ENCODE results near the gene MMP20.
A peak's percentile ranks its signal among the peaks of the same experiment; 100 is the strongest.
"Not testable (repeated sequence)": the region's sequence is repeated elsewhere in the genome, so short reads cannot be mapped to it uniquely, and the experiment has no call there.

The MMP20 gene, protein sequence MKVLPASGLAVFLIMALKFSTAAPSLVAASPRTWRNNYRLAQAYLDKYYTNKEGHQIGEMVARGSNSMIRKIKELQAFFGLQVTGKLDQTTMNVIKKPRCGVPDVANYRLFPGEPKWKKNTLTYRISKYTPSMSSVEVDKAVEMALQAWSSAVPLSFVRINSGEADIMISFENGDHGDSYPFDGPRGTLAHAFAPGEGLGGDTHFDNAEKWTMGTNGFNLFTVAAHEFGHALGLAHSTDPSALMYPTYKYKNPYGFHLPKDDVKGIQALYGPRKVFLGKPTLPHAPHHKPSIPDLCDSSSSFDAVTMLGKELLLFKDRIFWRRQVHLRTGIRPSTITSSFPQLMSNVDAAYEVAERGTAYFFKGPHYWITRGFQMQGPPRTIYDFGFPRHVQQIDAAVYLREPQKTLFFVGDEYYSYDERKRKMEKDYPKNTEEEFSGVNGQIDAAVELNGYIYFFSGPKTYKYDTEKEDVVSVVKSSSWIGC

DNA sequence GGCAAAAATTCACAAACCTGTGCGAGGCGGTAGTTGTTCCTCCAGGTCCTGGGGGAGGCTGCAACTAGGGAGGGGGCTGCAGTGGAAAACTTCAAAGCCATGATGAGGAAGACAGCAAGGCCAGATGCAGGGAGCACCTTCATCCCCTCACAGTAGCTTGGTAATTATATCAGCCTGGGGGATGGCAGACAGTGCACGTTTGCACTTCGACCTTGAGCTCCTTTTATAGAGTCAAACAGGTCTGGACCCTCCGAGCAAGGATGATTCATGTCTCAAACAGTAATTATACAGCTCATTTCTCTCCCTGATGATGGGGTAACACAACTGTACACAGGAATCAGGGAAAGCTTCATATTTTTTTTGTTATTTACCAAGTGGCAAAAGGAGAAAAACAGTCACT, at the start of gene MMP20:
Gene MMP20 (minus strand): TSS at position 156 of the 400 bp plus-strand sequence. CDS start 13 bp downstream, at position 143.
- DNase-seq (ENCODE audit: low read depth in 1 of 2, low spot score in 1 of 2): no peak

DNA sequence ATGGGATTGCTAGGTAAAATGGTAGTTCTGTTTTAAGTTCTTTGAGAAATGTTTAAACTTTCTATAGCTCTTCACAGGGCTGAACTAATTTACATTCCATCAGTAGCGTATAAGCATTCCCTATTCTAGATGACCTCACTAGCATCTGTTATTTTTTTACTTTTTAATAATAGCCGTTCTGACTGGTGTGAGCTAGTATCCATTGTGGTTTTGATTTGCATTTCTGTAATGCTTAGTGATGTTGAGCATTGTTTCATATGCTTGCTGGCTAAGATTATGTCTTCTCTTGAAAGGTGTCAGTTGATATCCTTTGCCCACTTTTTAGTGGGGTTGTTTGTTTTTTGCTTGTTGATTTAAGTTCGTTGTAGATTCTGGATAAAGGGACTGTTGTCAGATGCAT, 44.5 kb upstream of the MMP20 start:
- DNase-seq (ENCODE audit: low read depth in 1 of 2, low spot score in 1 of 2): no peak

DNA sequence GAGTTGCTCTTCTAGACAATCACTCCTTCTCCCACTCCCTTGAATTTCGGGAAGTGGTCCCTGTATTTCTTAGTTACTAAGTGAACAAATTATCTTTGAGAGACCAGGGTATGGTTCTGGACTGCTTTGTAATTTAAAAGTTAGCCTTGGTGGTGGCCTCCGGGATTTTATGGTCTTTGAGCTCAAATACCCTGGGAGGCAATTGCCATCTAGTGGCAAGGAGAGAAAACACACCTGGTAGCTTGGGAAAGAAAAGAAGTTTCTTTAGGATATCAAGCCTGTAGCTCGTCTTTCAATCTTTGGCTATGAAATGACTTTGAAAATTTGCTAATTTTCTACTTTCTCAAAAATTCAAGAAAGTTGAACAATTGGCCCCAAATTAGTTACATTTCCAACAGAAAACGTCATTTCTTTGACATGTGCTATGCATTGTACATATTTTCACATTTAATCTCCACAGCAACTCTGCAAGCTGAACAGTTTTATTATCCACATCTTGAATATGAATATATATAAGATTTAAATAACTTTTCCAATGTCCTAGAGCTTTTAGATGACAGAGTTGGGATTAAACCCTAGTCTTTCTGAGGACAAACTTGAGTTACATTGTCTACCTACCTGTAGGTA, 41.3 kb upstream of the MMP20 start:
- peak in 1 of 2 donors; percentile 21 for DNase-seq (ENCODE audit: low read depth in 1 of 2, low spot score in 1 of 2)

DNA sequence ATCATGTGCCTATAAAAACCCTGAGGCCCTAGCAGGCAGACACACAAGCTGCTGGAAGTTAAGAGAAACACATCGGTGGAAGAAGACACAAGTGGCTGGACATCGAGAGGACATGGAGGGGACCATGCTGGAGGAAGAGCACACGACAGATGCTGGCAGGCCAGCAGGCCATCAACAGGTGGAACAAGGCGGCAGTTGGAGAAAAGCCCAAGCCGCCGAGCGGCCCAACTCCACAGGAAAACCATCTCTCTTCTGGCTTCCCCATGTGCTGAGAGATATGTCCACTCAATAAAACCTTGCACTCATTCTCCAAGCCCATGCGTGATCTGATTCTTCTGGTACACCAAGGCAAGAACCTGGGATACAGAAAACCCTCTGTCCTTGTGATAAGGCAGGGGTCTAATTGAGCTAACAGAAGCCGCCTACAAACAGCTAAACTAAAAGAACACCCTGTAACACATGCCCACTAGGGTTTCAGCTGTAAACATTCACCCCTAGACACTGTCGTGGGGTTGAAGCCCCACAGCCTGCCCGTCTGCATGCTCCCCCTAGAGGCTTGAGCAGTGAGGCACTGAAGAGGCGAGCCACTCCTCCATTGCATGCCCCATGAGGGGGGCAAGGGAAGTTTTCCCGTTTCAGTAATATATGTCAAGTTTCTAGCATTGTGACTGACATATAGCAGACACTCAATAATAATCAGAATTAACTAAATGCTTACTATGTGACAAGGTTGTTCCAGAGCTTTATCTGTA, 39.0 kb upstream of the MMP20 start:
- no peak for DNase-seq (ENCODE audit: low read depth in 1 of 2, low spot score in 1 of 2)

DNA sequence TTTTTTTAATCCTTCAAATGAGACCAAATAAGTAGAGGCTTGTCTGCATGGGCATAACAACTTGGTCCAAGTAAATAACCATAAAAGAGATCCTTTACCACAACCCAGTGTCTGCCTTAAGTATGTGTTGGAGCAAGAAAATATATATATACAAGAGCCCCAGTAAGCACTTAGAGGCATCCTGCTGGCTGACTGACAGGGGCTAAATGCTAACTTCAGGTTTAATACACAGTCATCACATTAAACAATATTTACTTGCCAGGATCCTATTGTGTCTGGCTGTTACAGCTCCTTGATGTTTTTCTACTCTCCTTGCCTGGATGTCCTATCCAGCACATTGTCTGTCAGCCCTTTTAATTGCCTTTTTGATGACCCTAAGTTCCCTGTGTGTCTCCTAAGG, 37.5 kb upstream of the MMP20 start:
- DNase-seq (ENCODE audit: low read depth in 1 of 2, low spot score in 1 of 2): no peak

GRCh38 chr11:102661040-102661439, 35.9 kb upstream of the MMP20 start:
- DNase-seq (ENCODE audit: low read depth in 1 of 2, low spot score in 1 of 2): no peak

DNA sequence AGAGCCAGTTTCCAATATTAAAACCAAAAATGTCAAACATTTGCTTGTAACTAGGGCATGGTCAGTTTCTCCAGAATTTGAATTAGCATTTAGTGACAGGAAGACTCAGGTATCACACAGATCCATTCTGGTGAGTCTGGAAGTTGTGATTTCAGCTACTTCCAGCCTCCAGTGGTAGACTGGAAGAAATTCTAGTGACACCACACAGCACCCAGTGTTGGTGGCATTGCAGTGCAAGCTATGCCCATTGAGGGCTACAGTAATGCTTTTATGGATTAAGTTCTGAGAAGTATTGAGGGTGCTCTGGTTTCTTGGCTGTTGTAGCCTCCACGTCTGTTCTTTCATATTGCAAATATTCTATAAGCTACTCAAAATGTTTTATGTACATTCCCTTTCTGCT, 31.4 kb upstream of the MMP20 start:
- no peak for DNase-seq (ENCODE audit: low read depth in 1 of 2, low spot score in 1 of 2)

- no peak for DNase-seq (ENCODE audit: low read depth in 1 of 2, low spot score in 1 of 2)
Measured at GRCh38 chr11:102655547-102655946, 30.4 kb upstream of the MMP20 start.

- DNase-seq (ENCODE audit: low read depth in 1 of 2, low spot score in 1 of 2): no peak
Measured at GRCh38 chr11:102654761-102655160, 29.6 kb upstream of the MMP20 start.

DNA sequence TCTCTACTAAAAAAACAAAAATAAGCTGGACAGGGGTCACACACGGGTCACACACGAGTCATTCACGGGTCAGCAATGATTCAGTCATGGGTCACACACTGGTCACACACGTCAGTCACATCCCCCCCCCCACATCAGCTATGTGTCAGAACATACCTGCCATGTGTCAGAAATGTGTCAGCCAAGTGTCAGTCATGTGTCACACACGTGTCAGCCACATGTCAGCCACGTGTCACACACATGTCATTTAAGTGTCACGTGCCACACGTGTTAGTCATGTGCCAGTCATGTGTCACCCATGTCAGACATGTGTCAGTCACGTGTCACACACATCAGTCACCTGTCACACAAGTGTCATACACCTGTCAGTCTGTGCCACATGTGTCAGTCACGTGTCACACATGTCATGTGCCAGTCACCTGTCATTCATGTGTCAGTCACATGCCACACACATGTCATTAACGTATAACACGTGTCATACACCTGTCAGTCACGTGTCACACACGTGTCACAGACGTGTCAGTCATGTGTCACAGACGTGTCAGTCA, 28.7 kb upstream of the MMP20 start:
- no peak for DNase-seq (ENCODE audit: low read depth in 1 of 2, low spot score in 1 of 2)

DNA sequence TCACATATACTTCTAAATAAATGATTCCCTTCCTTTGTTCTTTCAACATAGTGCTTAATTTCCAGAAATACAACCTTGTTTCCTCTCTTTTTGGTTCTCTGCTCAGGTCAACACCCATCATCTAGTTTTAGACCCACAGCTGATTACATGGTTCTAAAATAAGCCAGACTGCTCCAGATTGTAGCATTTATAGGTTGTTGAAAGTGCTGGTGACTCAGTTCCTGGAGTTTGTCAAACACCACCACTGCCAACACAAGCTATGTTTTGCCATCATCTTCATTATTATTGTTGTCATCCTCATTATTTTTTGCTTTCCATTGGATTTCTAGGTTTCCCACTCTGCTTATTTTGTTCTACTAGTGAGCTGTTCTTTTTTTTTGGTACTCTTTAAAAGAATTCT, 22.3 kb upstream of the MMP20 start:
- DNase-seq (ENCODE audit: low read depth in 1 of 2, low spot score in 1 of 2): no peak

DNA sequence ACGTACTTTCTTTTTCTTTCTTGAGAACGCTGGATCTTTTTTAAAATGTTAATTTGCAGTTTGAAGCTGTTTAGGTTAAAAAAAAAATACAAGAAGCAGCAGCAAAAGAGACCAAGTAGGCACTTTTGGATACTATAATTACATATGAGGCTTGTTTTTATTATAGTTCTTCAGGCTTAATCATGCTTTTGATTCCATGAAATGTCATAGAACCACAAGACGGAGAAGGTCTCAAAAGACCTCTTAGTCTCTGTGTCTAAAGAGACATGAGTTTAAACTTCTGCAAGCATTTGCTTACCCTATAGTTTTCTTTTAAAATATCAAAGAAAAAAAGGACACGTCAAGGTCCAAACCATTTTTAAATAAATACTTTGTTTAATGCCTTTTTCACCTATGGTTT, 18.8 kb upstream of the MMP20 start:
- no peak for DNase-seq (ENCODE audit: low read depth in 1 of 2, low spot score in 1 of 2)

- DNase-seq (ENCODE audit: low read depth in 1 of 2, low spot score in 1 of 2): no peak
Measured at GRCh38 chr11:102640946-102641345, 15.8 kb upstream of the MMP20 start.

GRCh38 chr11:102639656-102640055, 14.5 kb upstream of the MMP20 start:
- no peak for DNase-seq (ENCODE audit: low read depth in 1 of 2, low spot score in 1 of 2)

DNA sequence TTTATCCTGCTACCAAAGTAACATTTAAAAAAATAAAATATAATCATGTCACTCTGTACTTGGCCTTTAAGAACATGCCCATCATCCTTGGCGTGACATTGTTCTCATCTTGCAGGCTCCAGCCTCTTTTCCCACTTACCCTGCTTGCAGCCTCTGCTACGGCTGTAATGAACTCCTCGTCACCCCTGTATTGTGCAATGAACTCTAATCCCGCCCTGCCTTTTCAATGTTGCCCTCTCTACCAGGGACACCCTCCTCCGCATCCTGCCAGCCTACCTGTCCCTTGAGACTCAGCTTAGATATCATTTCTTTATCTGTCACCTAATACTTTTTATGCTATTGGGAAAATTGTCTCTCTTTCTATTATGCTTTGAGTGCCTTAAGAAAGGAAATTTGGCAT, 12.6 kb upstream of the MMP20 start:
- no peak for DNase-seq (ENCODE audit: low read depth in 1 of 2, low spot score in 1 of 2)

DNA sequence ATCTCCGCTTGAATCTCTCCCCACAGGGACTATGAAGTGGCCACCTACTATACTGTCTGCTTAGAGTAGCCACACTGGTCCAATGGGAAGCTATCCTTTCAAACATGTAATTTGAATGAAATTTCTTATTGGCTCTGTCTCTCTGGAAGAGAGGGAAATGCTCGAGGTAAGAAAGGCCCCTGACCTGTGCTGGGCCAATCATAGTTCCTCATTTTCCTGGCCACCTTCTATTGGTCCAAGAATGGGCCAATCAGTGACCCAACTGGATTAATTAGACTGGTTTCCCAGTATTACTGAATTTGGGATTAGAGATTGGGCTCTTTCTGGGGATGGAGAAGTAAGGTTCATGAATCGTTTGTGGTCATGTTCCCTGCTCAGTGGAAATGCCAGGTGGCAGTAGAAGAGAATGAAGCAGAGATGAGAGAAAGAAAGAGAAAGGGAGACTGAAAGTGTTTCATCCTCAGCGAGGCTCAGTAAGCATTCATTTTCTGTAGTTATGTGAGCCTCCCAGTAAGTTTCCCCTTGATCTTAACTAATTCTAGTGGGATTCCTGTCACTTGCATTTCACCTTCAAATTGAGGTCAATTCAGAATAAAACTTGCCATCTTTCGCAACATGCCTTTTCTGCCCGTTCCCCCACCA, 8.4 kb upstream of the MMP20 start:
- no peak for DNase-seq (ENCODE audit: low read depth in 1 of 2, low spot score in 1 of 2)

DNA sequence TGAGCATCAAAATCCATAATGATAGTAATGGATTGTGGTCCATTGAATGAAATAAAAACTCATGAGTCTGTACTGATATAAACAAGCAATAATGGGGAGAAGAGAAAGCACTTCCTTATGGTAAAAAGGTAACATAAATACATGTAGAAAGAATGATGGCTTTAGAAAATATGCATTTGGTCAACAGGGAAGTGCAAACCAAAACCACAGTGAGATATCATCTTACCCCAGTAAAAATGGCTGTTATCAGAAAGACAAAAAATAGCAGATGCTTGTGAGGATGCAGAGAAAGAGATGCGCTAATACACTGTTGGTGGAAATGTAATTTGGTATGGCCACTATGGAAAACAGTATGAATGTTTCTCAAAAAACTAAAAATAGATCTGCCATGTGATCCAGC, 6.9 kb upstream of the MMP20 start:
- DNase-seq (ENCODE audit: low read depth in 1 of 2, low spot score in 1 of 2): no peak

GRCh38 chr11:102630598-102631448, 5.7 kb upstream of the MMP20 start:
- no peak for DNase-seq (ENCODE audit: low read depth in 1 of 2, low spot score in 1 of 2)

DNA sequence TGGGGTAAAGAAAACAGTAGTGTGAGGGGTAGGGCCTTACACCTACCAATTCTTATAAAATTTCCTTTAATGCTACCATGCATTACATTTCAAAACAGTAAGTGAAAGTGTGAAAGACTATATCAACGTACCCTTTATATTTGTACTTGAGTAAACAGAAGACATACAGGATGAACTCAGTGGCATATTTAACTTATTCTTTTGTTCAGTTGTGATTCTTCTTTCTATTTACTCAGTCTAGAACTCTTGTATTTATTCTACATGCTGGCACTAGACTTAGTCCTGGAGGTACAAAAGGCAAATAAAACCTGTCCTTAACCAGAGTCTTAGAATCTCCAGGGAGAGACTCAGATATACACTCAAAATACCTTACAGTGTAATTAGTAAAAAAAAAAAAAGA, 4.8 kb upstream of the MMP20 start:
- DNase-seq (ENCODE audit: low read depth in 1 of 2, low spot score in 1 of 2): not testable (repeated sequence)

DNA sequence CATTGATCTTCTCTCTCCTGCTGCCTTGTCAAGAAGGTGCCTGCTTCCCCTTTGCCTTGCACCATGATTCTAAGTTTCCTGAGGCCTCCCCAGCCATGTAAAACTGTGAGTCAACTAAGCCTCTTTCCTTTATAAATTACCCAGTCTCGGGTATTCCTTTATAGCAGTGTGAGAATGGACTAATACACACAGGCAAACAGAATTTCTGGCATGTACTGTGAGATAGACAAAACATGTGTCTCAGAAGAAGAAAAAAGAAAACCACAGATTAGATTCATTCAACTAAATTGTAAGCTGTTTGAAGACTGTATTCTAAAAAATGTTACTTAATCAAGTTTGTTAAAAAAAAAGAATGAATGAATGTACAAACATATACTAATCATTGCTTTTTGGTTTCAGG, 1.5 kb upstream of the MMP20 start:
- no peak for DNase-seq (ENCODE audit: low read depth in 1 of 2, low spot score in 1 of 2)
